ENCODE data around the gene ATP8B4. TPM values are rescaled to one million over a fixed set of nuclear protein-coding genes. Genes with fewer than 3 reads are reported as not detected.

The ATP8B4 gene
- total RNA-seq, 1 experiment from 2014 or later, result not detected

GRCh38 chr15:49870472-49870871 is 248.6 kb downstream of the ATP8B4 start:
- in situ Hi-C loops (cut with HindIII; ENCODE audit: low pct_unique_long_range_greater_than_20kb, low sequenced_read_pairs), result no loop called here
- Histone ChIP-seq H3K4me1 (ENCODE audit: control insufficient read depth, insufficient read depth, low read length) (no peaks in the 10 kb centered on the region), H3K36me3 (ENCODE audit: control insufficient read depth, insufficient read depth, low read length) (no peaks in the 10 kb centered on the region), H3K27ac (ENCODE audit: low read length) (no peak overlapping the region), H3K27me3 (ENCODE audit: control insufficient read depth, insufficient read depth, low read length) (no peaks in the 10 kb centered on the region), H3K4me3 (ENCODE audit: low read depth in 2 of 2, low read length in 2 of 2) (no peak overlapping the region), H3K9me3 (ENCODE audit: control insufficient read depth, insufficient read depth, low read depth, low read length) (no peaks in the 10 kb centered on the region)
- CTCF ChIA-PET, result interaction anchor here (0.7 kb wide), 1 partner anchor 895 kb away, joined by 6 read pairs; no protein-coding TSS in a partner anchor
- BruUV-seq (replicated peaks), result no TSS peak
- POLR2A ChIA-PET, result no interaction called here
- no peak for DNase-seq (ENCODE audit: low read depth, low spot score)
- ATAC-seq, result no peak
- intact Hi-C loops (cut with micrococcal nuclease; ENCODE audit: unreplicated experiment), result no loop called here
- TF ChIP-seq POLR2AphosphoS5 (IDR thresholded peaks at IDR 0.05; ENCODE audit: low read depth, low read length) (no peak), REST (IDR thresholded peaks at IDR 0.05; ENCODE audit: insufficient read depth in 1 of 2, low read depth in 2 of 2, low read length in 1 of 2) (no peak), CTCF (IDR thresholded peaks at IDR 0.05) (no peak)

GRCh38 chr15:49868348-49868747 is 250.7 kb downstream of the ATP8B4 start:
- BruUV-seq (replicated peaks), result no TSS peak
- H3K27me3 ChIP-seq (ENCODE audit: control insufficient read depth, insufficient read depth, low read length), result no peaks in the 10 kb centered on the region
- intact Hi-C loops (cut with micrococcal nuclease; ENCODE audit: unreplicated experiment) (no loop called here), in situ Hi-C loops (cut with HindIII; ENCODE audit: low pct_unique_long_range_greater_than_20kb, low sequenced_read_pairs) (no loop called here)
- no peak overlapping the region for H3K27ac ChIP-seq (ENCODE audit: low read length)
- TF ChIP-seq SIN3A (IDR thresholded peaks at IDR 0.05; ENCODE audit: borderline replicate concordance, insufficient read depth, low read depth, low read length) (no peak), POLR2AphosphoS5 (IDR thresholded peaks at IDR 0.05; ENCODE audit: low read depth, low read length) (no peak), REST (IDR thresholded peaks at IDR 0.05; ENCODE audit: insufficient read depth in 1 of 2, low read depth in 2 of 2, low read length in 1 of 2) (no peak), TCF7L2 (IDR thresholded peaks at IDR 0.05; ENCODE audit: low read depth, low read length) (no peak), CTCF (IDR thresholded peaks at IDR 0.05) (no peak)
- ATAC-seq, result no peak
- H3K9me3 ChIP-seq (ENCODE audit: control insufficient read depth, insufficient read depth, low read depth, low read length), result no peaks in the 10 kb centered on the region
- DNase-seq (ENCODE audit: low read depth, low spot score), result no peak
- ChIA-PET CTCF (no interaction called here), POLR2A (no interaction called here)
- no peak overlapping the region for H3K4me3 ChIP-seq (ENCODE audit: low read depth in 2 of 2, low read length in 2 of 2)
- H3K36me3 ChIP-seq (ENCODE audit: control insufficient read depth, insufficient read depth, low read length), result no peaks in the 10 kb centered on the region
- H3K4me1 ChIP-seq (ENCODE audit: control insufficient read depth, insufficient read depth, low read length), result no peaks in the 10 kb centered on the region

All from Panc1 (cell line).